IMR-90 (cell line): ENCODE measurements around the gene NRXN2. TPM values are rescaled to one million over a fixed set of nuclear protein-coding genes. Genes with fewer than 3 reads are reported as not detected.

Experiments
- ATAC-seq: fragments of 200-7000 bp; cut with Tn5 transposase; 2 replicates; pipeline ENCODE4 v1.9.1; 2020; ENCODE audit warnings: low read depth, mild to moderate bottlenecking, moderate library complexity
- BruUV-seq: library from RNA; stranded (reverse); fragments of 400-500 nt; replicated peaks from 2 replicates; lab custom pipeline; 2021; lab: Mats Ljungman, UMichigan
- CTCF ChIA-PET: fragments of 300-600 bp; formaldehyde crosslinking; extraction: SDS; loops from one replicate; lab custom pipeline; 2021; ENCODE audit warnings: antibody characterized with exemption; lab: Yijun Ruan, JAX
- POLR2A ChIA-PET: fragments of 300-600 bp; sonication (Branson Sonifier 250); formaldehyde crosslinking; loops from one replicate; lab custom pipeline; 2022; ENCODE audit warnings: antibody characterized with exemption; ENCODE audit not compliant: unreplicated experiment; lab: Charles Lee
- DNase-seq: peaks from one replicate; pipeline ENCODE4 v3.0.0; 2013
- H2AFZ ChIP-seq: replicated peaks from 2 replicates; pipeline ENCODE3; 2013; ENCODE audit warnings: low read length, mild to moderate bottlenecking; ENCODE audit not compliant: poor library complexity
- H2AK5ac ChIP-seq: 2 replicates; pipeline ENCODE4 v1.6.1; 2013; ENCODE audit warnings: low read depth, low read length, inconsistent platforms
- H2AK9ac ChIP-seq: replicated peaks from 2 replicates; pipeline ENCODE3; 2013; ENCODE audit warnings: mild to moderate bottlenecking, low read depth, low read length, moderate library complexity; ENCODE audit not compliant: poor library complexity
- H2BK120ac ChIP-seq: 2 replicates; pipeline ENCODE4 v1.6.1; 2013; ENCODE audit warnings: low read depth, low read length, inconsistent platforms
- H2BK15ac ChIP-seq: 3 replicates; pipeline ENCODE4 v1.6.1; 2013; ENCODE audit warnings: low read depth, low read length, inconsistent platforms
- H2BK20ac ChIP-seq: 2 replicates; pipeline ENCODE4 v1.6.1; 2013; ENCODE audit warnings: low read depth, mild to moderate bottlenecking, inconsistent platforms, low read length, moderate library complexity
- H2BK5ac ChIP-seq: 2 replicates; pipeline ENCODE4 v1.6.1; 2013; ENCODE audit warnings: mild to moderate bottlenecking, low read depth, low read length, inconsistent platforms; ENCODE audit not compliant: poor library complexity, severe bottlenecking
- H3K14ac ChIP-seq: replicated peaks from 2 replicates; pipeline ENCODE4 v1.6.1; 2013; ENCODE audit warnings: low read depth, low read length, inconsistent platforms
- H3K18ac ChIP-seq: 2 replicates; pipeline ENCODE4 v1.6.1; 2013; ENCODE audit warnings: low read depth, low read length, control low read depth
- H3K23ac ChIP-seq: 2 replicates; pipeline ENCODE4 v1.6.1; 2013; ENCODE audit warnings: low read depth, low read length, inconsistent platforms
- H3K27ac ChIP-seq: 2 replicates; pipeline ENCODE4 v1.5.1; 2013; ENCODE audit warnings: mild to moderate bottlenecking, control low read depth, low read length; ENCODE audit not compliant: insufficient read depth
- H3K27me3 ChIP-seq: 2 replicates; pipeline ENCODE4 v1.6.1; 2013; ENCODE audit warnings: low read length; ENCODE audit not compliant: control insufficient read depth, insufficient read depth
- H3K36me3 ChIP-seq: 2 replicates; pipeline ENCODE4 v1.6.1; 2013; ENCODE audit warnings: low read length, mixed read lengths; ENCODE audit not compliant: control insufficient read depth, insufficient read depth
- H3K4ac ChIP-seq: 2 replicates; pipeline ENCODE4 v1.6.1; 2013; ENCODE audit warnings: low read depth, low read length, inconsistent platforms
- H3K4me1 ChIP-seq: 2 replicates; pipeline ENCODE4 v1.6.1; 2013; ENCODE audit warnings: low read length, mixed read lengths; ENCODE audit not compliant: control insufficient read depth, insufficient read depth
- H3K4me2 ChIP-seq: 2 replicates; pipeline ENCODE4 v1.6.1; 2013; ENCODE audit warnings: low read depth, mild to moderate bottlenecking, control low read depth, low read length, moderate library complexity
- H3K4me3 ChIP-seq: 2 replicates; pipeline ENCODE4 v1.5.1; 2013; ENCODE audit warnings: low read depth, mild to moderate bottlenecking, control low read depth, low read length, moderate library complexity; ENCODE audit not compliant: insufficient read depth
- H3K56ac ChIP-seq: 2 replicates; pipeline ENCODE4 v1.6.1; 2013; ENCODE audit warnings: low read length, inconsistent platforms; ENCODE audit not compliant: insufficient read depth; ENCODE audit errors: extremely low read depth
- H3K79me1 ChIP-seq, 2 experiments: 2 replicates each; pipeline ENCODE4 v1.6.1; 2013; ENCODE audit warnings: low read length in 2 of 2, inconsistent platforms in 1 of 2, low read depth in 1 of 2
- H3K9ac ChIP-seq: 2 replicates; pipeline ENCODE4 v1.6.1; 2013; ENCODE audit warnings: low read depth, low read length, control low read depth
- H3K9me1 ChIP-seq: 2 replicates; pipeline ENCODE4 v1.6.1; 2013; ENCODE audit warnings: low read length, inconsistent platforms; ENCODE audit not compliant: insufficient read depth
- H3K9me3 ChIP-seq: 2 replicates; pipeline ENCODE4 v1.6.1; 2013; ENCODE audit warnings: low read length; ENCODE audit not compliant: control insufficient read depth, insufficient read depth
- H4K20me1 ChIP-seq: 2 replicates; pipeline ENCODE4 v1.6.1; 2013; ENCODE audit warnings: low read length, inconsistent platforms; ENCODE audit not compliant: insufficient read depth
- H4K5ac ChIP-seq: 2 replicates; pipeline ENCODE4 v1.6.1; 2013; ENCODE audit warnings: mild to moderate bottlenecking, low read depth, low read length, control low read depth
- H4K8ac ChIP-seq, 2 experiments: 2 replicates each; pipeline ENCODE4 v1.6.1; 2013; ENCODE audit warnings: low read depth in 2 of 2, low read length in 2 of 2, control low read depth in 1 of 2, inconsistent platforms in 1 of 2
- H4K91ac ChIP-seq: 2 replicates; pipeline ENCODE4 v1.6.1; 2013; ENCODE audit warnings: low read depth, low read length, inconsistent platforms; ENCODE audit not compliant: insufficient read depth
- BHLHE40 ChIP-seq: fragments of 150-350 bp; IDR thresholded peaks from 2 replicates; pipeline ENCODE4 v1.6.1; 2016; ENCODE audit warnings: mild to moderate bottlenecking, low read depth, low read length
- CHD1 ChIP-seq: IDR thresholded peaks from 2 replicates; pipeline ENCODE4 v1.6.1; 2012; ENCODE audit warnings: low read depth, low read length, improper control_type of control experiment
- CTCF ChIP-seq: conservative IDR thresholded peaks from 2 replicates; pipeline ENCODE4 v1.5.1; 2012; ENCODE audit warnings: mild to moderate bottlenecking, low read depth, low read length, improper control_type of control experiment
- ELK1 ChIP-seq: fragments of 150-350 bp; IDR thresholded peaks from 2 replicates; pipeline ENCODE4 v1.6.1; 2016; ENCODE audit warnings: low read depth, mild to moderate bottlenecking, low read length, moderate library complexity, borderline replicate concordance
- FOS ChIP-seq: fragments of 150-350 bp; IDR thresholded peaks from 2 replicates; pipeline ENCODE4 v1.6.1; 2016; ENCODE audit warnings: low read depth, low read length
- MAFK ChIP-seq: IDR thresholded peaks from 2 replicates; pipeline ENCODE4 v1.6.1; 2012; ENCODE audit warnings: low read depth, low read length, improper control_type of control experiment
- MAZ ChIP-seq: IDR thresholded peaks from 2 replicates; pipeline ENCODE4 v1.6.1; 2012; ENCODE audit warnings: low read depth, mild to moderate bottlenecking, low read length, improper control_type of control experiment, moderate library complexity, borderline replicate concordance
- MXI1 ChIP-seq: IDR thresholded peaks from 2 replicates; pipeline ENCODE4 v1.6.1; 2012; ENCODE audit warnings: low read depth, mild to moderate bottlenecking, low read length, moderate library complexity, borderline replicate concordance
- NFE2L2 ChIP-seq: fragments of 150-350 bp; IDR thresholded peaks from 2 replicates; pipeline ENCODE4 v1.6.1; 2016; ENCODE audit warnings: low read depth, mild to moderate bottlenecking, low read length
- POLR2A ChIP-seq: IDR thresholded peaks from 2 replicates; pipeline ENCODE4 v1.6.1; 2012; ENCODE audit warnings: mild to moderate bottlenecking, low read depth, low read length
- RAD21 ChIP-seq: IDR thresholded peaks from 2 replicates; pipeline ENCODE4 v1.6.1; 2012; ENCODE audit warnings: low read length, improper control_type of control experiment
- RCOR1 ChIP-seq: IDR thresholded peaks from 2 replicates; pipeline ENCODE4 v1.6.1; 2012; ENCODE audit warnings: mild to moderate bottlenecking, low read length, improper control_type of control experiment; ENCODE audit not compliant: insufficient replicate concordance
- RFX5 ChIP-seq: IDR thresholded peaks from 2 replicates; pipeline ENCODE4 v1.8.0; 2012; ENCODE audit warnings: low read depth, mild to moderate bottlenecking, low read length, moderate library complexity
- SMC3 ChIP-seq: fragments of 150-350 bp; IDR thresholded peaks from 2 replicates; pipeline ENCODE4 v1.6.1; 2016; ENCODE audit warnings: low read depth, mild to moderate bottlenecking, antibody characterized with exemption, low read length, moderate library complexity
- USF2 ChIP-seq: fragments of 150-350 bp; IDR thresholded peaks from 2 replicates; pipeline ENCODE4 v1.6.1; 2017; ENCODE audit warnings: mild to moderate bottlenecking, antibody characterized with exemption, low read length, low read depth
- WGBS, 2 experiments: methylation state at CpG; one replicate each; pipeline versions ENCODE4 v1.1.5 to v1.1.7; 2013; ENCODE audit warnings: missing lambda C conversion rate in 2 of 2; ENCODE audit not compliant: insufficient read length in 1 of 2; ENCODE audit errors: extremely low coverage in 2 of 2; 5-methylcytosine and 5-hydroxymethylcytosine counted together
- dilution Hi-C: fragments of 300-500 bp; cut with HindIII; formaldehyde crosslinking; loops from one replicate; pipeline ENCODE4 v1.14.3; 2018; ENCODE audit warnings: low sequenced_read_pairs; ENCODE audit not compliant: unreplicated experiment
- in situ Hi-C: fragments of 300-500 bp; cut with MboI; formaldehyde crosslinking; loops from 3 replicates; pipeline ENCODE4 v1.14.3; 2019; ENCODE audit warnings: low sequenced_read_pairs, inconsistent platforms, mixed read lengths
- intact Hi-C: fragments of 100-400 bp; cut with micrococcal nuclease; formaldehyde crosslinking; loops from 2 replicates; pipeline ENCODE4 v1.10.0; 2022
- polyA plus RNA-seq, 3 experiments: library from polyadenylated mRNA; depleted of rRNA; stranded (reverse); fragments of >200 nt; gene quantifications; 2 replicates each; pipeline ENCODE4 v1.2.3, GENCODE V29; 2012; ENCODE audit warnings: low replicate concordance in 1 of 3
- total RNA-seq: library from RNA; depleted of rRNA; stranded (reverse); fragments of >200 nt; gene quantifications from 2 replicates; pipeline ENCODE4 v1.2.3, GENCODE V29; 2012

Gene NRXN2
- total and polyA plus RNA-seq, 2 of the 4 experiments (the other 2 are of a cell fraction), result 0.18 to 0.22 TPM

GRCh38 chr11:64601605-64602465 is 121.2 kb downstream of the NRXN2 start:
- no peak overlapping the region for H2BK15ac ChIP-seq
- no peak overlapping the region for H4K8ac ChIP-seq
- H4K20me1 ChIP-seq, result no peaks in the 10 kb centered on the region
- H3K9ac ChIP-seq, result no peak overlapping the region
- intact Hi-C loops (no loop called here), in situ Hi-C loops (no loop called here), dilution Hi-C loops (no loop called here)
- peaks cover 33% of the 10 kb centered on the region for H3K27me3 ChIP-seq
- 33% methylated on average over 3 of the region's 12 CpGs; no CpG with 5 or more reads in 1 of the 2 experiments for WGBS, 2 experiments
- no peak overlapping the region for H3K23ac ChIP-seq
- BruUV-seq, result no TSS peak
- DNase-seq, result no peak
- H2BK20ac ChIP-seq, result no peak overlapping the region
- H3K9me1 ChIP-seq, result no peaks in the 10 kb centered on the region
- no peak overlapping the region for H2AK9ac ChIP-seq
- no peaks in the 10 kb centered on the region for H3K36me3 ChIP-seq
- no peaks in the 10 kb centered on the region for H3K9me3 ChIP-seq
- no peak overlapping the region for H3K14ac ChIP-seq
- no peak overlapping the region for H2BK5ac ChIP-seq
- H2BK120ac ChIP-seq, result no peak overlapping the region
- no peak overlapping the region for H3K27ac ChIP-seq
- H3K4me1 ChIP-seq, result no peaks in the 10 kb centered on the region
- no peak overlapping the region for H2AFZ ChIP-seq
- H3K4ac ChIP-seq, result no peak overlapping the region
- H3K4me2 ChIP-seq, result no peak overlapping the region
- CTCF ChIA-PET, result no interaction called here
- H3K79me1 ChIP-seq, result no peaks in the 10 kb centered on the region
- H2AK5ac ChIP-seq, result no peak overlapping the region
- no peak overlapping the region for H3K18ac ChIP-seq
- ATAC-seq, result no peak
- POLR2A ChIA-PET, result no interaction called here
- H4K5ac ChIP-seq, result no peak overlapping the region
- no peak overlapping the region for H3K4me3 ChIP-seq
- no peak overlapping the region for H3K56ac ChIP-seq
- H4K91ac ChIP-seq, result no peak overlapping the region
- no peak for TF ChIP-seq RFX5
- no peak for TF ChIP-seq RAD21
- TF ChIP-seq BHLHE40, result no peak
- no peak for TF ChIP-seq ELK1
- TF ChIP-seq USF2, result no peak
- no peak for TF ChIP-seq CHD1
- TF ChIP-seq MAZ, result no peak
- no peak for TF ChIP-seq MXI1
- no peak for TF ChIP-seq SMC3
- no peak for TF ChIP-seq NFE2L2
- TF ChIP-seq POLR2A, result no peak
- TF ChIP-seq RCOR1, result no peak
- TF ChIP-seq CTCF, result no peak
- no peak for TF ChIP-seq MAFK
- TF ChIP-seq FOS, result no peak
